ENCODE measurements around the gene UCHL1.

UCHL1 gene

DNA sequence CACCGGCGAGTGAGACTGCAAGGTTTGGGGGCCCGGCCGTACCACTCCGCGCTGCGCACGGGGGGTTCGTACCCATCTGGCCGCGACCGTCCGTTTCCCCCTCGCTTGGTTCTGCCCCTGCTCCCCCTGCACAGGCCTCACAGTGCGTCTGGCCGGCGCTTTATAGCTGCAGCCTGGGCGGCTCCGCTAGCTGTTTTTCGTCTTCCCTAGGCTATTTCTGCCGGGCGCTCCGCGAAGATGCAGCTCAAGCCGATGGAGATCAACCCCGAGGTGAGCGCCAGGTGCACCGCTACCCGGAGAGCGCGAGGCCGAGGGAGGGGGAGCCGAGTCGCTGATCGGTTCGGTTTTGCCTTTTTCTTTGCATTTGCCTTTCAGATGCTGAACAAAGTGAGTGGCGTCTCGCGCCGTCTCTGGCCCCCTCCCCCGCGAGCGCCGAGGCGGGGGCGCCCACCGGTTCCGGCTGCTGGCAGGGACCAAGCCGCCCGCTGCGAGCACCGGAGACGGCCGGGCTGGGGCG lies at the start of gene UCHL1:
Gene UCHL1, plus strand, starts transcription at position 189 of the 517 bp plus-strand sequence. Its CDS starts 49 bp downstream, at position 238.
- DNase-seq = peak; percentile 49 to 79

DNA sequence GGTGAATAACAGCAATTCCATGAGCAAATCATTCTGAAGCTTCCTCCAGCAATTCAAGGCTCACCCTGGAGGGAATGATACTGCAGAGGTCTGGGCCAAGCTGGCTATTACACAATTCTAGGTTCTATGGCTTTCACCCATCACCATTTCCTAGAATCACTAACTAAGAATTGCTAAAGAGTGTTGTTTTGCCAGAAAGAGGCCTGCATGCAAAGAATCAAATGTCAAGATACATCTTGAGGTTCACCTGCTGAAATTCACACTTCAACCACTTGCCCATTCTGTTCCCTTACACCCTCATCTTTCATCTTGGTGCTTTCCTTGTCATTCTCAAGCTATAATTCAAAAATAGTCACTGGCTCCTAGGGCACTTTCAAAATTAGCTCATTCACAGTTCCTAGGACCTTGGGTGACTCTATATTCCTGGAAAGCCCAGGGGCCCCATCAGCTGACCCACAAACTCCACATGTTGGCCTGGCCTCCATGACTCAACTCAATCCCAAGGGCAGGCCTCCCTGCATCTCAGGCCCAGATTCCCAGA lies 49.4 kb upstream of the UCHL1 start:
- no peak for DNase-seq

GRCh38 chr4:41209187-41209586 lies 47.5 kb upstream of the UCHL1 start:
- peak; percentile 7 to 30 for DNase-seq

DNA sequence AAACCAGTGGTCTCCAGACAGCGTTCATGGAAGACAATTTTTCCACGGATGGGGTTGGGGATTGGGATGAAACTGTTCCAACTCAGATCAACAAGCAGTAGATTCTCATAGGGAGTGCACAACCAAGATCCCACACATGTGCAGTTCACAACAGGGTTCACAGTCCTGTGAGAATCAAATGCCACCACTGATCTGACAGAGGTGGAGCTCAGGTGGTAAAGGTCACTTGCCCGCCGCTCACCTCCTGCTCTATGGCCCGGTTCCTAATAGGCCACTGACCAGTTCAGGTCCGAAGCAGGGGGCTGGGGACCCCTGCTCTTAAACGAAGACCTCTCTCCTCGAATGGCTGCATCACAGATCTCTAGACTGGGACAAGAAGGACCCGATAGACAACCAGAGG lies 46.8 kb upstream of the UCHL1 start:
- DNase-seq = no peak

GRCh38 chr4:41211951-41212615 lies 44.6 kb upstream of the UCHL1 start:
- DNase-seq = no peak

DNA sequence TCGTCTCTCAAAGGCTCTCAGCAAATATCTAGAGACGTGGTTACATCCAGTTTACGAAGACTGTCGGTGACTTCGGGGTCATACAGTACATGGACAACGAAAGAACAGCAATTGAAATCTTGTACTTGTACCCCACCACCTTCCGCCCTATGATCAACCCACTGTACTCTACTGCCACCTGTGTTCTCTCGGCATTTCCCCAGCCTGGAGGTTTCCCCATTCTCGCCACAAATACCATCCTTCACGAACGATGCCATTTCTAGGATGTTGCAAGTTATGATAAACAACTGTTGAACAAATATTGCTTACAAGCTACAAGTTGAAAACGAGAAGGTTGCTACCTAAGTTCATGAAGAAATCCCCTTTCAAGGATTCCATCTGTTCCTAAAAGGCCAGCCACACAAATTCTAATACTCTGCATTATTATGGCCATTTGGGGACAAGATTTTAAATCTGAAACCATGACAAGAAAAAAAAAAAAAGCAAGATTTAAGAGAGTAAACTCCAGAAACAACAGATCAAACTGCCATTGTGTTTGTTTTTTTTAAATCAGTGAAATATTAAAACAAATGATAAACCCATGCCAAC lies 44.0 kb upstream of the UCHL1 start:
- peak; percentile 33 to 88 for DNase-seq

DNA sequence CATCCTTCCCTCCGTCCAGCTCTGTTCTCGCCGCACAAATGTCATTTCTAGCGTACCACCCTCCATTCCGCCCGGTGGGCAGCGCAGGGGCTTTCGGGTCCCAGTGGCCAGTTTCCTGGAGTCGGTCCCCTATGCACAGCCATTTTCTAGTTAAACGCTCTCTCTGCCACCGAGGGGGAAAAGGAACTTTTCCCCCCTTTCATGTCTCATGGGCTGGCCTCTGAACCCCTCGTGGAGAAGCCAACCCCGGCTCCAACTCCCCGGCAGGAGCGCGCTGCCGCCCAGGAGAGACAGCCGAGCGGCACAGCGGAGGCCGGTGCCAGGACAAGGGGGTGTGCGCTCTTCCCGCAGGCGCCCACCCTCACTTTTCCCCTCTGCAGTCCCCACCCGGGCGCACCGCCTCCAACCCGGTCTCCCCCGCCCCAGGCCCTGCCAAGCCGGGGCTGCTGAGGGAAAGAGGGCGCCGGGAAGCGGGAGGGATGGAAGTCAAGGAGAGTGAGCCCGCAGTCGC lies 43.0 kb upstream of the UCHL1 start:
- DNase-seq = no peak

DNA sequence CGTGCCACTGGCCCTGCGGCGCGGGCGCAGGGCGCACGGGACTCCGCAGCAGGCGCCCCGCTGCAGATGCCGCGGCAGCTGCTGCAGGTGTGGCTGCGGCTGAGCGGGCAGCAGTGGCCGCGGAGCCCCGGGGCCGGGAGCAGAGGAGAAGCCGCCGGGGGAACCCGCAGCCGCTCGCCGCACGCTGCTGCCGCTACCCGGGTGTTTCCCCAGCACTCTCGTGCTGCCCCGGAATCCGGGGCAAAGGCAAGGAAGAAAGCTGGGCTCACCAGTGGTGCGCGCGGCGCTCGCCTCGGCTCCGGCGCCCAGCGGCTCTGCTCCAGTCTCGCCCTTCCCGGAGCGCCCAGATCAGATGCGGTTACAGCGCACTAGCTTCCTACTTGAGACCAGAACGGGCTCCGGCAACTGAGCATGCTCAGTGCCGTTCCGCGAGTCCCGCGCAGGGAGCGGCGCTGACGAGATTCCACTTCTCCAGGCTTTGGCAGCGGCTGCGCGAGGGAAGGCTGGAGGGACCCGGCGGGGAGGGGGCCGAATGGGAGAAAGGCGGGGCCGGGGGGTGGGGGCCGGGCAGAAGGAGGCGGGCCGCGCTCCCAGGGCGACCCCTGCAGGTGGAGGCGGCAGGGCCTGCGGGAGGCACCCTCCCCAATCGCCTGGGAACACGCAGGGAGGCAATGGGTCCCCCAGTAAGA lies 42.4 kb upstream of the UCHL1 start, which contains the start of gene APBB2:
Gene APBB2, minus strand, starts transcription at position 407 of the 689 bp plus-strand sequence. CDS start 181,288 bp downstream, outside the sequence.
- DNase-seq = peak; percentile 91 to 92

DNA sequence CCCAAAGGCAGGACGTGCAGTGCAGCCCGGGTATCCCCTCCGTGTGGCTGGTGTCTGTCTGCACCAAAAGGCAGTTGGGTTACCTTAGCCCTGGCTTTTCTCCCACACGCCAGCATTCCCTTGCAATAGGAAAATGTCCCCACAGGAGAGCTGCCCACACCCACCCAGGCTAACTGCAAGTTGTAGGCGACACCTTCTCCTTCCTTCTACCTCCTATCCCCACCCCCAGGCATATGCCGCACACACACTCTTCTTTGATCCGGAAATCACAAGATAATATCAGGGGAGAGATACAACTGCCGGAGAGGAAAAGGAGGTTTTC lies 41.9 kb upstream of the UCHL1 start:
- no peak for DNase-seq

DNA sequence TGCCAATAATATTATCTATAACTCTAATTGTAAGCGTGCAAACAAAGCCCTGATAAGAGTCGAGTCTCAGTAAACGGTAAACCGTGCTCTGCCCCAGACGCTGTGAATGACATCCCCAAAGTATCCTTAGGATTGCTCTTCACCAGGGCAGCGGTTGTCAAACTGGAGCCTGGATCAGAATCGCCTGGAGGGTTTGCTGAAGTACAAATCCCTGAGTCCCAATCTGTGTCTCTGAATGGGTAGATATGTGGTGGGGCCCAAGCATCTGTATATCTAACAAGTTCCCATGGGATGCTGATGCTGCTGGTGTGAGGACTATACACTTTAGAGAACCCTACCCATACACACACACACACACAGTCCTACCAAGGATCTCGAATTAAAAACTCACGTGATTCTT lies 41.6 kb upstream of the UCHL1 start:
- DNase-seq = no peak

DNA sequence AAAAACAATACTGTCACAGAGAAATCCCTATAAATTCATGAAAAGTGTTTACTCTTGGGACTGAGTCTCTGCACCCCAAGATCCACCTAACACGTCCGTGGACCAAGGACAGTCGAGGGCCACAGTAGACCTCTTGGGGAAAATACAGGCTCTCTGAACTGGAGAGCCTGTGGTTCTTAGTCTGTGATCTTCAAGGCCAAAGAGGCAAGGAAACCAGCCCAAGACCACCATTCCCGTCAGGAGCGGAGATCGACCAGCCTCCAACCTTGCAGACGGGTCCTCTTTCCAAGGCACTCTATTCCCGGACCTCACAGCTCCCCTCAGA lies 40.8 kb upstream of the UCHL1 start:
- no peak for DNase-seq

GRCh38 chr4:41216294-41217019 lies 40.3 kb upstream of the UCHL1 start:
- peak; percentile 72 to 84 for DNase-seq

GRCh38 chr4:41217020-41217333 lies 39.8 kb upstream of the UCHL1 start:
- no peak for DNase-seq

DNA sequence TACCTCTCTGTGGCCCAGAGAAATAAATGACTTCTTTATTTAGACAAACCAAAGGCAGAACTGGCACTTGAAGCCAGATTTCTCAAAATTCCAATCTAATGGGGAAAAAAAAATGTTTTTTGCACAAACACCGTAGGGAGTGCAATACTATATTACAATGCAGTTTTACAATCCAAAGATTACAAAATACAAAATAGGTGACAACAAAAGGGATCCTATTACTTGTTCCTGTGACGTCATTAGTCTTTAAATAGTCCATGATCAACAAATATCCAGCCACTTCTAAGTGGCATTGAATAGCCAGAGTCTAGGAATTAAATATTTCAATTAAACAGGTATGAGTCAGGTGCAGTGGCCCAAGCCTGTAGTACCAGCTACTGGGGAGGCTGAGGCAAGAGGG lies 39.4 kb upstream of the UCHL1 start:
- no peak for DNase-seq

- no peak for DNase-seq
Observed at GRCh38 chr4:41218703-41219102, 38.0 kb upstream of the UCHL1 start.

DNA sequence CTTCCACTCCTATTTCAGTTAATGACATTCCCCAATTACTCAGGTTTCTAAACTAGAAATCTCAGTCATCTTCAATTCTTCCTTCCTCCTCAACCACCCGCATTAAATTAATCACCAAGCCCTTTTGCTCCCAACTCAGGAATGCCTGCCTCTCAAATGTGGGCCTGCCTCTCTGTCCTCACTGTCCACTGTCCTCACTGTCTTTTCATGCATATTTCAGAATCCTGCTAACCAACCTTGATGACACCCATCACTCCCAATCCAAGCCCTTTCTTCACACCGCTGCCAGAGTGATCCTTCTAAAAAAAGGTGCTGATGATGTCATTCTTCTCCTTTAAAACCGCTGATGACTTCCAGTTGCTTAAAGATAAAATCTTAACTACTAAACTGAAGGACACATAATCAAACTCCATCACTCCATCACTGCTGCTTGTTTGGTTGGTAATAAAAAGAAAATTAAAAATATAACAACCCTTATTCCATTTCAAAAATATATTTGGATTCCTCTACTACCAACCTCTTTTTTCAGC lies 37.2 kb upstream of the UCHL1 start:
- DNase-seq = no peak

DNA sequence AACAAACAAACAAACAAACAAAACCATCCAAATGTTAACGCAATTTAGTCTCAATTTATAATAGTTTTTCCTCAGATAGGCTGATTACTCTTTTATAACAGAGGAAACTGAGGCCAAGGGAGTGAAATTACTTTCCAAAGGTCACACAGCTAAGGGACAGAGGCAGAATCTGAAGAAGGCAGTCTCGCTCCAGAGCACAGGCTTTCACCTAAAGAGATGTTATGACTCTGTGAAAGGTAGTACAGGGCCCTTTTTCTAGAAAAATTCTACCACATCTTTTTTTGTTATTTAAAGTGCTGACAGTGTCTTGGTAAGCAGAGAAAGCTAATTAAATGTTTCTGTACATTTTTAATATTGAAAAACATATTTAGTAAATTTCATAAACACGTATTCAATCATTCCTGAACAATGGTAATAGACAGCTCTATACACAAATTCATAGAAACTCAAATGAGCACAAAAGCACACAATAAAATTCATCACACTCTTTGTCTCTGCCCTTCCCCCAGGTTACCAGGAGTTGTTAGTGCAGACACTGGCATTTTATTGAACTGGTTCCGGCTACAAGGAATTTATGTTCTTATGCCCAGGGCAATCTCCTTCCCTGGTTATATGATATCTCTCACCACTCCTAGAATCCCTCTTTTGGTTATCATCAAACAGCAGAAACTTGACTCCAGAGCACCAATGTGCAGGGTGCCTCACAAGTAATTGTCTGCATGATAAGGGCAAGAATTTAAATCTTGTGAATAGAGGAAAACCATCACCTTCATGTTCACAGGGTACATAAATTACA lies 34.7 kb upstream of the UCHL1 start:
- DNase-seq = no peak

GRCh38 chr4:41227902-41228301 lies 28.8 kb upstream of the UCHL1 start:
- DNase-seq = no peak

DNA sequence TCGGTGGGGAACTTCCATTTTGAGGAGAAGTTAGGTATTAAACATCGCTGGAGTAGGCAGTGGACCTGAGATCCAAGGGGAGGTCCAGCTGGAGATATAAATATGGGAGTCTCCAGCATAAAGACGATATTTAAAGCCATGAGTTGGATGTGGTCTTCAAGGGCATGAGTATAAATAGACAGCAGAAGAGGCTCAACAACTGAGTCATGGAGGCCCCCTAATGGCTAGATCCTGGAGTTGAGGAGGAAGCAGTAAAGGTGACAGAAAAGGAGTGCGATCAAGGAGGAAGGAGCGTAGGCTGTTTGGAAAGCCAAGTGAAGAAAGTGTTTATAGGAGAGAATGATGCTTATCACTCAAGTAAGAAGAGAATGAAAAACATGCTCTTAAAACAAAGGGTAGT lies 24.3 kb upstream of the UCHL1 start:
- DNase-seq = peak in 1 of 2 experiments; percentile 9

GRCh38 chr4:41232856-41233255 lies 23.9 kb upstream of the UCHL1 start:
- DNase-seq = no peak

DNA sequence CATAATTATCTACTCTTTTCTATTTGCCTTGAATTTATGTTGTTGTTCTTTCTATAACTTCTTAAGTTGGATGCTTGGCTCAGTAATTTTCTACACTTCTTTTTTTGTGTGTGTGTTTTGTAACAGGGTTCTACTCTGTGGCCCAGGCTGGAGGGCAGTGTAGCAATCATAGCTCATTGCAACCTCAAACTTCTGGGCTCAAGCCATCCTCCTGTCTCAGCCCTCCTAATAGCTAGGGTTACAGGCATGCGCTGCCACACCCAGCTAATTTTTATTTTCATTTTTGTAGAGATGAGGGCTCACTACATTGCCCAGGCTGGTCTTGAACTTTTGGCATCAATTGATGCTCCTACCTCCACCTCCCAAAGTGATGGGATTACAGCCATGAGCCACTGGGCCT lies 20.7 kb upstream of the UCHL1 start:
- DNase-seq = no peak

DNA sequence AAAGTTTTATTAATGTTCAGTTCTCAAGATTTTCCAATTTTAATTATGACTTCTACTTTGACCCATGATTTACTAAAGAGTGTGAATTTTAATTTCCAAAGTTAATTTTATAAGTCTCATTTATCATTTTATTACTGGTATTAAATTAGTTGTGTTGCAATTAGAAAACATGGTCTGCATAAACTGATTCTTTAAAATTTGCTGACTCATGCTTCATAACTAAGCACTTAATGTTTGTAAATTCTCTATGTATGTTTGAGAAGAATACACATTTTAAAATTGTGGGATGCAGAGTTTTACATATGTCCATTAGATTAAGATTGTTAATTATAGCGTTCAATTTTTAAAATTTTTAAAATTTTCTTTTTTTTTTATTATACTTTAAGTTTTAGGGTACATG lies 20.2 kb upstream of the UCHL1 start:
- no peak for DNase-seq

All from SW 1271 (cell line).